HL-60 (cell line): Measurements from ENCODE around the gene SLC7A10.

Experiments used
- CTCF ChIP-seq: IDR thresholded peaks from one replicate; pipeline ENCODE4 v1.5.1; 2011; ENCODE audit warnings: low read length, control low read depth, inconsistent platforms; ENCODE audit not compliant: insufficient read depth
- GABPA ChIP-seq: IDR thresholded peaks from 2 replicates; pipeline ENCODE4 v1.6.1; 2012; ENCODE audit warnings: low read depth
- POLR2AphosphoS5 ChIP-seq: IDR thresholded peaks from 2 replicates; pipeline ENCODE4 v1.6.1; 2012; ENCODE audit warnings: low read depth
- REST ChIP-seq: IDR thresholded peaks from 2 replicates; pipeline ENCODE4 v1.6.1; 2012; ENCODE audit warnings: low read depth; ENCODE audit not compliant: insufficient replicate concordance
- SPI1 ChIP-seq: IDR thresholded peaks from 2 replicates; pipeline ENCODE4 v1.6.1; 2012; ENCODE audit warnings: low read depth, mild to moderate bottlenecking, borderline replicate concordance

GRCh38 chr19:33219261-33219815, 6.3 kb downstream of the SLC7A10 start:
- no peak for TF ChIP-seq POLR2AphosphoS5
- no peak for TF ChIP-seq GABPA
- no peak for TF ChIP-seq CTCF
- TF ChIP-seq REST, result no peak
- no peak for TF ChIP-seq SPI1
